Neuron (in vitro differentiated cells): ENCODE data around the gene MGAT5.

Experiments used
- H2AFZ ChIP-seq: one replicate; pipeline ENCODE4 v1.6.1; 2013; ENCODE audit warnings: low read depth, mild to moderate bottlenecking, inconsistent platforms, low read length, moderate library complexity
- H3K27me3 ChIP-seq: one replicate; pipeline ENCODE4 v1.6.1; 2013; ENCODE audit warnings: low read length; ENCODE audit not compliant: insufficient read depth
- H3K36me3 ChIP-seq: one replicate; pipeline ENCODE4 v1.6.1; 2013; ENCODE audit warnings: low read length; ENCODE audit not compliant: insufficient read depth
- H3K4me1 ChIP-seq: one replicate; pipeline ENCODE4 v1.6.1; 2013; ENCODE audit warnings: low read length; ENCODE audit not compliant: insufficient read depth
- H3K4me3 ChIP-seq: 2 replicates; pipeline ENCODE4 v1.5.1; 2013; ENCODE audit warnings: mild to moderate bottlenecking, low read length, moderate library complexity
- H3K9me3 ChIP-seq: one replicate; pipeline ENCODE4 v1.6.1; 2013; ENCODE audit warnings: low read length

The MGAT5 gene

DNA sequence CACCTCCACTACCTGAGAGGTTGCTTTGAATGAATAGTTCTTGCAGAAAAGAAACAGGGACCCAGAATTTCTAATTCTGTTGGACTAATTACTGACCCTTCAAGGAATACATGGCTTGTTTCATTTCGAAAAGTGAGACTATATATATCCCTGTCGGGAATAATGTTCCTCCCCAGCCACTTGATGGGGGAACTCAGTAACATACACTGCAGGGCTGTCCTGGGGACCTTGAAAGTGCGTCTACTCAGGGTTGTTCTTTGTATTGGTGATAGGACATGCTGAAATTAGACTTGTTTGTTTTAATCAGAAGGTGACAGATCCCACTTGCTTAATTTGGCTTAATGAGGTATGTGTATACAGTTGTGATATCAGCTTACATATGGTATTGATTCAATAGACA, 25.5 kb downstream of the MGAT5 start:
- no peak overlapping the region for H3K4me3 ChIP-seq
- no peaks in the 10 kb centered on the region for H3K4me1 ChIP-seq
- H3K9me3 ChIP-seq = no peaks in the 10 kb centered on the region
- no peaks in the 10 kb centered on the region for H3K27me3 ChIP-seq
- no peaks in the 10 kb centered on the region for H3K36me3 ChIP-seq
- H2AFZ ChIP-seq = no peak overlapping the region

GRCh38 chr2:134280231-134280630, 26.4 kb downstream of the MGAT5 start:
- H2AFZ ChIP-seq = no peak overlapping the region
- no peaks in the 10 kb centered on the region for H3K4me1 ChIP-seq
- no peak overlapping the region for H3K4me3 ChIP-seq
- no peaks in the 10 kb centered on the region for H3K36me3 ChIP-seq
- no peaks in the 10 kb centered on the region for H3K9me3 ChIP-seq
- H3K27me3 ChIP-seq = no peaks in the 10 kb centered on the region

DNA sequence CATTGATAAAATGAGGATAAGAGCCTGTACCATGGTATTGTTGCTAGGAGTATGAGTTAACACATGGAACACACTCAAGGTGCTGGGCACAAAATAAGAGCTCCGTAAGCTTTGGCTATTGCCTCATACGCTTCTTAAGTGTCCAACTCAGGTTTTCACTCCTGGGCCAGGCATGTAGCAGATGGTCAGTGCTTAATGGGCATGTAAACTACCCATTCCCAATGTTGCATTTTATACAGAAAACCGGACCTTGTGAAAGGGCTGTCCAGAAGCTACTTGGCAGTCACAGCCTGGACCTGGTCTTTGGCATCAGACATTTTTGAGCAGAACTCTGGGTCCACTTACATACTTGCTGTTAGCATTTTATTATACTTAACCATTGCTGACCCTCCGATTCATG, 26.9 kb downstream of the MGAT5 start:
- H3K4me1 ChIP-seq = no peaks in the 10 kb centered on the region
- H3K36me3 ChIP-seq = no peaks in the 10 kb centered on the region
- H3K9me3 ChIP-seq = no peaks in the 10 kb centered on the region
- H3K27me3 ChIP-seq = no peaks in the 10 kb centered on the region
- H2AFZ ChIP-seq = no peak overlapping the region
- no peak overlapping the region for H3K4me3 ChIP-seq

GRCh38 chr2:134281815-134282419, 28.0 kb downstream of the MGAT5 start:
- Histone ChIP-seq H3K36me3 (no peaks in the 10 kb centered on the region), H3K9me3 (no peaks in the 10 kb centered on the region), H2AFZ (no peak overlapping the region), H3K4me3 (no peak overlapping the region), H3K27me3 (no peaks in the 10 kb centered on the region), H3K4me1 (no peaks in the 10 kb centered on the region)

DNA sequence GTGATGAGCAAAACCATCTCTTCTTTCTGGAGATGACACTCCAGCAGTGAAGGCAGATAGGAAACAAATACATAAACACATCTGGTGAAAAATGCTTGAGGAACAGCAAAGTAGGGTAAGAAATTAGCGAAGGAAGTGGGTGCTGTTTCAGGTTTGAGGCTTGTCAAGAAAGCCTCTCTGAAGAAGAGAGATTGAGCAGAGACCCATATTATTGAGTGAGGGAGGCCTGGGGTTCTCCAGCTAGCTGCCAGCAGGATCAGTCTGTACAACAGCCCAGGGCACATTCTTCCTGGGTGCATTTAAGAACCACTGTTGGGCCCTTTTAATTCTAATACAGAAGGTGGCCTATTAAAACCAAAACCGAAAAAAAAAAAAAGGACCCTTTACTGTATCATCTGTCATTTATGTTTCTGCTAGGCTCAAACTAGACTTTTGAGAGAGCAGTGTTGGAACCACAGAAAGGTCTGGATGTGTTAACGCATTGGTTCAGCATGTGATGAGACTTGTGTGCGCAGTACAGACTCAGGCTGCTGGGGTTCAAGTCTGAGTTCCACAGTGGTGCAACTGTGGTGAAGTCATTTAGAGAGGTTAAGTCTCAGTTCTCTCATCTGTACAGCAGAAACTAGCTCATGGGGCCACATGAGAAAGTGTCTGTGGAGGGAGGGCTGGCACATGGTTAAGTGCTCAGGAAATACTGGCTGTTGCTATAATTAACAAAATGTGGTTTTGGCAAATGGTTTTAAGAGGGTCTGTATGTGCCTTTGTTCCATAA, 28.9 kb downstream of the MGAT5 start:
- H3K36me3 ChIP-seq = no peaks in the 10 kb centered on the region
- no peaks in the 10 kb centered on the region for H3K27me3 ChIP-seq
- H2AFZ ChIP-seq = no peak overlapping the region
- H3K4me3 ChIP-seq = no peak overlapping the region
- no peaks in the 10 kb centered on the region for H3K4me1 ChIP-seq
- no peaks in the 10 kb centered on the region for H3K9me3 ChIP-seq

DNA sequence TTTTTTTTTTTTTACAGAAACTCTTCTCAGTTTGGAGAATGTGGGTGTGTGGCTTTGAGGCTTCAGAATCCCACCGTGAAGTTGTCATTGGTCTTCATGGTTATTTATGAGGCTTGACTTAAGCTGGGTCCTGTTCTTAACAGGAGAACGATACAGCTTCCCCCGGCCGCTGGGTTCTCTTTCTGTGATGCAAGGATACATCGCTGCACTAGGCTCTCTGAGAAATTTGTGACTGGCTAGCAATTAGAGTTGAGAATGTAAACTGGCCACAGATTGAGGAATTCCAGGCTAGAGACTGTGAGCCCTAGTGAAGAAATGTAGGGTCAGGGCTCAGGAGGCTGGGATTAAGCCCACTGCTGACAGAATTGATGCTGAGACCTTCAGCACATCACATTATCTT, 29.8 kb downstream of the MGAT5 start:
- Histone ChIP-seq H3K36me3 (no peaks in the 10 kb centered on the region), H3K27me3 (no peaks in the 10 kb centered on the region), H3K9me3 (no peaks in the 10 kb centered on the region), H3K4me1 (no peaks in the 10 kb centered on the region), H2AFZ (no peak overlapping the region), H3K4me3 (no peak overlapping the region)

DNA sequence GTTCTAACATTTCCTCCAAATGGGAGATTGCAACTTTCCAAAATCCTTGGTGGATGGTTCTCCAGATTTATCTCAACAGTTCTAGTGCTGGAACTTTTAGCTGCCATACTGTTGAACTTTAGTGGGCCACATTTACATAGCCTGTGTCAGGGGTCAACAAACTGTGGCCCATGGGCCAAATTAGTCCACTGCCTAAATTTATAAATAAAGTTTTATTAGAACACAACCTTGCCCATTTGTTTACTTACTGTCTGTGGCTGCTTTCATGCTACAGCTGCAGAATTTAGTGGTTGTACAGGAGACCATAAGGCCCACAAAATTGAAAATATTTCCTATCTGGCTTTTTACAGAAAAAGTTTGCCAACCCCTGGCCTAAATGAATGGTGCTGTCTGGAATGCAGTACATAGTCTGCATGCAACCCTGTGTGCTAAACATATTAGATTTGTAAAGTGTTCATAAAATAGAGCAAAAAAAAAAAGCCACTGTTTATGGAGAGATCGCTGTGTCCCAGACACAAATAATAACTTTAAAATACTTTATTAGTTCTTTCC, 30.3 kb downstream of the MGAT5 start:
- Histone ChIP-seq H3K36me3 (no peaks in the 10 kb centered on the region), H2AFZ (no peak overlapping the region), H3K9me3 (no peaks in the 10 kb centered on the region), H3K4me1 (no peaks in the 10 kb centered on the region), H3K27me3 (no peaks in the 10 kb centered on the region), H3K4me3 (no peak overlapping the region)

DNA sequence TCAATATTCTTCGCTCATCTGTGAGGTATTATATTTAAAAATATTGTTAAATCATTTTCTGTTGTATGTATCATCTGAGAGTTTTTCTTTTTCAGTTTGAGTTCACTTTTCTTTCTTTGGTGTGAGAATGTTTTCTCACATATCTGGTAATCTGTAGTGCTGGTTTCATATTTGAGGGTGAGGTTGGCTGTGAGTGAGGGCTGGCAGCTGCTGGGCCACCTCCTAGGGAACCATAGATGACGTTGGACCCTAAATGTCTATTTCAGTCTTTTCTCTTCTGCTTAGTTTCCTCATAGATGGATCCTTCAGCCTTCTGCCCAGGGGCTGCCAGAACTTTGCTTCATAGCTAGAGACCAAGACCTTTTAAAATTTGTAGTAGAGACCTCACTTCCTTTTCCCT, 33.5 kb downstream of the MGAT5 start:
- no peaks in the 10 kb centered on the region for H3K36me3 ChIP-seq
- H2AFZ ChIP-seq = no peak overlapping the region

DNA sequence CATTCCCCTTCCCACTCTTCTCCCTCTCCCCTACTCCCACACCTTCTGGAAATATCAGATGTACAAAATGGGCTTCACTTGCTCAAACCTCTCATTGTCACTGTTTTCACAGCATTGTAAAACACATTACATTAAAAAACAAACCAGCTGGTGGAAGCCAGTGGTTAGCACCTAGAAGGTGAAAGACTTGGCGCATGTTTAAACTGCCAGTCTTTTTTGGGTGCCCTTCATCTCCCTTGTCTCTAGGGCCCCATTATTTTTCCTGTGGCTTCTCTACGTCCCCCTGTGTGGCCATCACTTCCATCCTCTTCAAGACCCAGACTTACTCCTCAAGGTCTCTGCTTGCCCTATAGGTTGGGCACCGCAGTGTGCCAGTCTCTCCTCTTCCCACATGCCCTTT, 34.9 kb downstream of the MGAT5 start:
- H3K4me1 ChIP-seq = no peaks in the 10 kb centered on the region
- no peaks in the 10 kb centered on the region for H3K36me3 ChIP-seq
- no peaks in the 10 kb centered on the region for H3K9me3 ChIP-seq
- H3K27me3 ChIP-seq = no peaks in the 10 kb centered on the region
- no peak overlapping the region for H2AFZ ChIP-seq
- no peak overlapping the region for H3K4me3 ChIP-seq

More for the DNA sequence above, 33.5 kb downstream of the MGAT5 start:
- Histone ChIP-seq H3K4me1 (no peaks in the 10 kb centered on the region), H3K27me3 (no peaks in the 10 kb centered on the region), H3K4me3 (no peak overlapping the region), H3K9me3 (no peaks in the 10 kb centered on the region)

GRCh38 chr2:134289225-134289624, 35.4 kb downstream of the MGAT5 start:
- Histone ChIP-seq H2AFZ (no peak overlapping the region), H3K9me3 (no peaks in the 10 kb centered on the region), H3K4me1 (no peaks in the 10 kb centered on the region), H3K27me3 (no peaks in the 10 kb centered on the region), H3K36me3 (no peaks in the 10 kb centered on the region), H3K4me3 (no peak overlapping the region)

- Histone ChIP-seq H3K9me3 (no peaks in the 10 kb centered on the region), H3K36me3 (no peaks in the 10 kb centered on the region), H3K4me1 (no peaks in the 10 kb centered on the region), H3K4me3 (no peak overlapping the region), H2AFZ (no peak overlapping the region), H3K27me3 (no peaks in the 10 kb centered on the region)
These were observed 36.5 kb downstream of the MGAT5 start for GRCh38 chr2:134290358-134290757.

DNA sequence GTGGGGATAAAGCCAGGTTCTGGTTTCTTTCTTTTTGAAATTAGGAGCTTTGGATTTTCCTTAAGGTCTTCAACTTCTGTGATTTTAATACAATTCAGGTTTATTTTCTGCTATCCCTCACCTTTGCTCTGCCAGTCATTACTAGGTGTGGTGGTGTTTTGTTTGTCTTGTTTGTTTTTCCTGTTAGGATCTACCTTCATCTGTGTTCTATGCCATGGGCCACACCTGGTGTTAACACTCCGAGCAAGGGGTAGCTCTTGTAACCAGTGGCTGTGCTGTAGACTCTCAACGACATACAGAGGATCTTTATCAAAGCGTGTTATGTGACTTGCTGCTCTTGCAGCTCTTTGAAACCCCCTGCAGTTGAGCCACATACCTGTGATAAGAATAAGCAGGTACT, 38.6 kb downstream of the MGAT5 start:
- Histone ChIP-seq H2AFZ (no peak overlapping the region), H3K27me3 (no peaks in the 10 kb centered on the region), H3K4me1 (no peaks in the 10 kb centered on the region), H3K9me3 (no peaks in the 10 kb centered on the region), H3K4me3 (no peak overlapping the region), H3K36me3 (no peaks in the 10 kb centered on the region)

GRCh38 chr2:134293719-134294537, 40.1 kb downstream of the MGAT5 start:
- no peaks in the 10 kb centered on the region for H3K9me3 ChIP-seq
- no peak overlapping the region for H2AFZ ChIP-seq
- H3K4me3 ChIP-seq = no peak overlapping the region
- no peaks in the 10 kb centered on the region for H3K36me3 ChIP-seq
- no peaks in the 10 kb centered on the region for H3K4me1 ChIP-seq
- H3K27me3 ChIP-seq = no peaks in the 10 kb centered on the region
